ENCODE data around the gene SETD4.

The SETD4 gene

DNA sequence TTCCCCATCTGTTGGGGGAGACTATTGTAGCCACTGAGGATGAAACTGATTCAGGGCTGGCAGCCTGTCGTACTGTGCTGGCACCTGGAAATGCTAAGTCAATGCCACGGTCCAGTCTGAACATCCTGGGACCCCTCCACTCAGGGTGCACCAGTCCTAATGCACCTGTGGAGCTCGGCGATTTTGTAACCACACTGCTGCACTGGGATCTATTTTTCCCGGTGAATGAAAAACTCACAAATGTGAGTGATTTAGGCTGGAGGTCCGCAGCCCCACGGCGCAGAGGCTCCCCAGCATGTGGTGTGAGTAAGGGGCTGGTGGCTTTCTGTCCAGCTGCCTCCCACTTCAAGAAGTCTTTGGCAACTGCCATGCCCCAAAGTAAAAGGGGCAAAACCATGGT, 35.5 kb downstream of the SETD4 start:
- Histone ChIP-seq H3K27ac (no peak overlapping the region), H3K9me3 (ENCODE audit: severe bottlenecking) (no peaks in the 10 kb centered on the region), H3K4me3 (ENCODE audit: low read depth, low read length) (no peak overlapping the region), H3K36me3 (no peaks in the 10 kb centered on the region), H3K27me3 (ENCODE audit: insufficient read depth, low read depth, severe bottlenecking) (peaks cover 3% of the 10 kb centered on the region)
- TF ChIP-seq CTCF (IDR thresholded peaks at IDR 0.05; ENCODE audit: low read depth, low read length) = no peak
- DNase-seq = no peak

GRCh38 chr21:36023092-36023480, 37.2 kb downstream of the SETD4 start:
- TF ChIP-seq CTCF (IDR thresholded peaks at IDR 0.05; ENCODE audit: low read depth, low read length) = no peak
- no peak for DNase-seq
- H3K9me3 ChIP-seq (ENCODE audit: severe bottlenecking) = no peaks in the 10 kb centered on the region
- no peaks in the 10 kb centered on the region for H3K36me3 ChIP-seq
- H3K4me3 ChIP-seq (ENCODE audit: low read depth, low read length) = no peak overlapping the region
- H3K27me3 ChIP-seq (ENCODE audit: insufficient read depth, low read depth, severe bottlenecking) = peaks cover 18% of the 10 kb centered on the region
- no peak overlapping the region for H3K27ac ChIP-seq

- H3K27me3 ChIP-seq (ENCODE audit: insufficient read depth, low read depth, severe bottlenecking) = peaks cover 23% of the 10 kb centered on the region
- H3K9me3 ChIP-seq (ENCODE audit: severe bottlenecking) = peaks cover 2% of the 10 kb centered on the region
- no peak overlapping the region for H3K4me3 ChIP-seq (ENCODE audit: low read depth, low read length)
- DNase-seq = no peak
- TF ChIP-seq CTCF (IDR thresholded peaks at IDR 0.05; ENCODE audit: low read depth, low read length) = no peak
- H3K36me3 ChIP-seq = no peaks in the 10 kb centered on the region
- no peak overlapping the region for H3K27ac ChIP-seq
Measured at GRCh38 chr21:36022427-36023091, 37.8 kb downstream of the SETD4 start.

- H3K36me3 ChIP-seq = no peaks in the 10 kb centered on the region
- H3K27ac ChIP-seq = no peak overlapping the region
- no peak overlapping the region for H3K4me3 ChIP-seq (ENCODE audit: low read depth, low read length)
- no peak for TF ChIP-seq CTCF (IDR thresholded peaks at IDR 0.05; ENCODE audit: low read depth, low read length)
- H3K27me3 ChIP-seq (ENCODE audit: insufficient read depth, low read depth, severe bottlenecking) = peaks cover 35% of the 10 kb centered on the region
- peaks cover 14% of the 10 kb centered on the region for H3K9me3 ChIP-seq (ENCODE audit: severe bottlenecking)
- no peak for DNase-seq
Measured at GRCh38 chr21:36021251-36021837, 39.0 kb downstream of the SETD4 start.

GRCh38 chr21:36015045-36015444, 45.3 kb downstream of the SETD4 start:
- DNase-seq = no peak
- Histone ChIP-seq H3K36me3 (no peaks in the 10 kb centered on the region), H3K27ac (no peak overlapping the region), H3K27me3 (ENCODE audit: insufficient read depth, low read depth, severe bottlenecking) (peaks cover 97% of the 10 kb centered on the region), H3K4me3 (ENCODE audit: low read depth, low read length) (no peak overlapping the region), H3K9me3 (ENCODE audit: severe bottlenecking) (peaks cover 21% of the 10 kb centered on the region)
- no peak for TF ChIP-seq CTCF (IDR thresholded peaks at IDR 0.05; ENCODE audit: low read depth, low read length)

GRCh38 chr21:36010801-36011200, 49.5 kb downstream of the SETD4 start:
- Histone ChIP-seq H3K36me3 (no peaks in the 10 kb centered on the region), H3K9me3 (ENCODE audit: severe bottlenecking) (peaks cover 5% of the 10 kb centered on the region), H3K4me3 (ENCODE audit: low read depth, low read length) (no peak overlapping the region), H3K27ac (no peak overlapping the region), H3K27me3 (ENCODE audit: insufficient read depth, low read depth, severe bottlenecking) (peaks cover 96% of the 10 kb centered on the region)
- no peak for TF ChIP-seq CTCF (IDR thresholded peaks at IDR 0.05; ENCODE audit: low read depth, low read length)
- no peak for DNase-seq
